Duodenal mucosa (tissue), 2 donors: ENCODE measurements around the gene RASIP1.
A peak's percentile ranks its signal among the peaks of the same experiment; 100 is the strongest.
"Not testable (repeated sequence)": the region's sequence is repeated elsewhere in the genome, so short reads cannot be mapped to it uniquely, and the experiment has no call there.

ENCODE experiments used
- H3K27ac ChIP-seq: one replicate; pipeline ENCODE4 v1.7.0; 2013; ENCODE audit warnings: low read depth, low read length
- H3K27me3 ChIP-seq, 2 donors: one replicate each; pipeline ENCODE4 v1.7.0; 2013; ENCODE audit warnings: low read length in 2 of 2, control low read depth in 1 of 2; ENCODE audit not compliant: insufficient read depth in 2 of 2, control insufficient read depth in 1 of 2
- H3K36me3 ChIP-seq, 2 donors: one replicate each; pipeline ENCODE4 v1.7.0; 2013; ENCODE audit warnings: low read length in 2 of 2, control low read depth in 1 of 2; ENCODE audit not compliant: insufficient read depth in 2 of 2, control insufficient read depth in 1 of 2
- H3K4me1 ChIP-seq, 2 donors: one replicate each; pipeline ENCODE4 v1.7.0; 2013; ENCODE audit warnings: low read length in 2 of 2, control low read depth in 1 of 2; ENCODE audit not compliant: insufficient read depth in 2 of 2, control insufficient read depth in 1 of 2
- H3K4me3 ChIP-seq, 2 donors: one replicate each; pipeline ENCODE4 v1.7.0; 2013; ENCODE audit warnings: low read length in 2 of 2, low read depth in 1 of 2
- H3K9ac ChIP-seq, 2 donors: one replicate each; pipeline ENCODE4 v1.7.0; 2013; ENCODE audit warnings: low read length in 2 of 2, low read depth in 1 of 2
- H3K9me3 ChIP-seq, 2 donors: one replicate each; pipeline ENCODE4 v1.7.0; 2013; ENCODE audit warnings: low read length in 2 of 2, control low read depth in 1 of 2; ENCODE audit not compliant: control insufficient read depth in 1 of 2

The RASIP1 gene

DNA sequence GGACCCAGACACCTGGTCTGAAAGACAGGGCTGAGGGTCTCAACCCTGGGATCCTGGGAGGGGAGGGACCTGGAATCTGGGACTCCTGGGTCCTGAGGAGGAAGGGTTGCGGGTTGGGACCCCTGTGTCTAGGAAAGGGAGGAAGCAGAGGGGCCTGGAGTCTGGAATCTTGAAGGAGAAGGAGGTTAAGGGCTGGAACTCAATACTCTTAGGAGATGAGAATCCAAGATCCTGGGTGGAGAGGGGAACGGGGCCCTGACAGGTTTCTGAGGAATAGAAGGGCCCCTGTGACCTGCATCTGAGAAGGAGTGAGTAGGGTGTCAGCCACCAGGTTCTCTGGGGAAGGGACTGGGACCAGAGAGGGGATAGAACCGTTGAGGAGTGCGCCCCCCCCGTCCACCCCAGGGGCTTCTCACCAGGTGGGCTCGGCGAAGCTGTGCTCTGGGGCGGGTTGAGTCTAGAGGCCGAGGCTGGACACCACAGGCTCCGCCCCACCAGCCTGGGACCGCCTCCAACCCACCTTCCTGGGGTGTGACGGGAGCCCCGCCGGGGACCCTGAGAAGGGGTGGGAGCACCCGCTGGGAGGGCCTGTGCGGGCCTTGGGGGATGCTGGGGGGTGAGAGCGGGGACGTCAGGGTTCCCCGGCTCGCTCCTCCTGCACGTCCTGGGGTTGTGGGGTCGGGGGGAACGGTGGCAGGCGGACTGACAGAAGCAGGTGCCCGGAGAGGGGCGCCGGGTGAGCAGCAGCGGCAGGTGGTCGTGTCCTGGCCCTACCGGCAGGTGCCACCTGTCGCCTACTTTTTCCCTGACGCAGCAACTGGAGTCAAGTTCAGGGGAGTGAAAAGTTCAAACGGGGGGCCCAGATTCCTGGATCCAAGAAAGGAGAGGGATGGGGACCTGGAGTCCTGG, 20.9 kb downstream of the RASIP1 start, which contains the start of gene MAMSTR:
TSS of gene MAMSTR (minus strand) at position 463 of the 909 bp plus-strand sequence. CDS start 694 bp downstream, outside the sequence.
- Histone ChIP-seq H3K4me1 (peaks cover 20 to 27% of the 10 kb centered on the region in 2 donors), H3K27ac (no peak within 1 kb of the TSS), H3K9ac (peak within 1 kb of the TSS in 1 of 2 donors; percentile 58), H3K36me3 (no peaks in the 10 kb centered on the region), H3K27me3 (no peaks in the 10 kb centered on the region), H3K9me3 (no peaks in the 10 kb centered on the region), H3K4me3 (peak within 1 kb of the TSS; percentile 69 to 86)

DNA sequence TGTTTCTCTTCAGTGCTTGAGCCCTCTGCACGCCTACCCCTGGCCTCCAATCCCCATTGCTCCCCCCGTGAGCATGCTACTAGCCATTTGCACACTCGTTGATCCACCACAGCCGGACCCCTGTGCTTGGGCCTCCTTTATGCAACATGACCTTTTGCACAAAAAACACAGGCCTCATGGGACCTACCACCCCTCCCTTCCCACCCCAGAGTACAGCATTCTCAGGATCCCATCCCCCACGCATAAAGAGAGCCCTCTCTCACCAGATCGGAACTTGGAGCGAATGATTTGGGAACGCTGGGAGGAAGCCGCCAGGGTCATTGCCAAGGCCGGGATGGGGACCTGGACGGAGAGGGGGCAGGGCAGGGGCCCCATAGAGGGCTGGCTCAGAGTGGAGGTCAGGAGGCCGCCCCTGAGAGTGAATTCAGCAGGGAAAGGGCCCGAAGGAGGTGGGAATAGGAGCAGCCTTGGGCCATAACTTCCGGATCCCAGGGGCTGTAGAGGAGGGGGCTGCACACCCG, 21.6 kb downstream of the RASIP1 start:
- Histone ChIP-seq H3K36me3 (no peaks in the 10 kb centered on the region), H3K27ac (no peak overlapping the region), H3K9me3 (no peaks in the 10 kb centered on the region), H3K9ac (no peak overlapping the region), H3K4me3 (no peak overlapping the region), H3K4me1 (peaks cover 20 to 27% of the 10 kb centered on the region in 2 donors), H3K27me3 (no peaks in the 10 kb centered on the region)

DNA sequence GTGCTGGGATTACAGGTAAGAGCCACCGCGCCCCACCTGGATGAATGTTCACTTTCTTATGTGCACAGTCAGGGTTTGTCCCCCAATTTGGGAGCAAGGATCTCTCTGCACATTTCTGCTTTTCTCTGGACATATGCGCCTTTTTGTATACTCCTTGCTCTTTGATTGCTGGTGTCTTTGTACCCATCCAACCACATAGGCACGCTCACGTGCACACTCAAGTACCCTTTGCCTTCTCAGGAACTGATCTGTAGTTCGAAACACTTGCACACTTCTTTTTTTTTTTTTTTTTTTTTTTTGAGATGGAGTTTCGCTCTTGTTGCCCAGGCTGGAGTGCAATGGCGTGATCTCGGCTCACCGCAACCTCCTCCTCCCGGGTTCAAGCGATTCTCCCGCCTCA, 22.3 kb downstream of the RASIP1 start:
- H3K4me3 ChIP-seq, H3K9ac ChIP-seq, H3K36me3 ChIP-seq, H3K27ac ChIP-seq, H3K9me3 ChIP-seq, H3K27me3 ChIP-seq: not testable (repeated sequence)
- H3K4me1 ChIP-seq = peaks cover 26 to 33% of the 10 kb centered on the region in 2 donors

DNA sequence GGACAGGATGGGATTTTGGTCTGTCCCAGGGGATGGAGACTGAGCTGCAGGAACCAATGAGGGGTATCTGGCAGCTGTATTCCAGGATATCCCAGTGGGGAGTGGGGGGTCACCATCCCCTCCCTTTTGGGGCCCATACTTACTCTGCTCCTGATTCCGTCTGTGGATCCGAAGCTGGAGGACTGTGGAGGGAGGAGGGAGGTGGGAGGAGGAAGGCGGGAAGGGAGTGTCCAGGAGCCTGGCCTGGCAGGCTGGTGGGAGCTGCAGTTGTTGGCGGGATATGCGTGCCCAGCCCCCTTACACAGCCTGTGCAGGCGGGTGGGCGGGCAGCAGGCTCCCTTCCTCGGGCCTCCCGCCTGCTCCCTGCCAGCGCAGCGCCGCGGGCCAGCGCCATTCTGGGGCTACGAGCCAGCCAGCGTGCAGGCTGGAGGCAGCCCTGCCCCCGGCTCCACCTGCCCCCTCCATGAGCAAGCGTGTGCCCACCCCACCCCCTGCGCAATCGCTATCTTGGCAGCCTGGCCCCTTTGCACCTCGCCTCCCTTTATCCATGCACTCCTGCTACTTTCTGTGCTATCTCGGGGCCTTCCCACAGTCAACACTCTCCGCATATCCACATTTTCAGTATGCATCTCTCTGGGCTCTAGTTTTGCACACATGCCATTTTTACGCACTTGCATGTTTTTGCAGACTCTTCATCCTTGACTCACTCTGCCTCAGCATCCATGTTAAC, 23.7 kb downstream of the RASIP1 start:
- Histone ChIP-seq H3K9ac (no peak overlapping the region), H3K27ac (no peak overlapping the region), H3K9me3 (no peaks in the 10 kb centered on the region), H3K4me1 (peaks cover 29 to 37% of the 10 kb centered on the region in 2 donors), H3K4me3 (peak overlapping the region in 1 of 2 donors; percentile 43), H3K27me3 (no peaks in the 10 kb centered on the region), H3K36me3 (no peaks in the 10 kb centered on the region)

DNA sequence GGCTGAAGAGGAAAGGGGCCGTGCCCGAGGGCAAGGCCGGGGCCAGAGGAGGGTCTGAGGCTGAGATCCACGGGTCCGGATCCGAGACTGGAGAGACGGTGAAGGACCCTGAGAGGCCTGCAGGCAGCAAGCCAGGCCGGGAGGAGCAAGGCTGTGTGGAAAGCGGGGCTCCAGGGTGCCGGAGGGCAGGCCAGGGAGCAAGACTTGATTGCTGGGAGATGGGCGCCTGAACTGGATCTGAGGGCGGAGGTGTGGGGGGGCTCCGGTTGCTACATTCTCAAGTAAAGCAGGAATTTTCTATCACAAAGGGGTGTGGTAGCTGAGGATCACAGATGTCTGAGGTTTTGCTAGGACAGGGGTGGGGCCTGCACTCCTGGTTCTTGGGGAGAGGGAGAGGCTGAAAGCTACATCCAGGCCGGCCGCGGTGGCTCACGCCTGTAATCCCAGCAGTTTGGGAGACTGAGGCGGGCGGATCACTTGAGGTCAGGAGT, 24.7 kb downstream of the RASIP1 start:
- Histone ChIP-seq H3K4me1 (peaks cover 29 to 37% of the 10 kb centered on the region in 2 donors), H3K36me3 (no peaks in the 10 kb centered on the region), H3K4me3 (peak overlapping the region; percentile 72 to 84), H3K27me3 (no peaks in the 10 kb centered on the region), H3K9me3 (peaks cover 0 to 3% of the 10 kb centered on the region in 2 donors), H3K9ac (peak overlapping the region; percentile 77 to 92), H3K27ac (no peak overlapping the region)

DNA sequence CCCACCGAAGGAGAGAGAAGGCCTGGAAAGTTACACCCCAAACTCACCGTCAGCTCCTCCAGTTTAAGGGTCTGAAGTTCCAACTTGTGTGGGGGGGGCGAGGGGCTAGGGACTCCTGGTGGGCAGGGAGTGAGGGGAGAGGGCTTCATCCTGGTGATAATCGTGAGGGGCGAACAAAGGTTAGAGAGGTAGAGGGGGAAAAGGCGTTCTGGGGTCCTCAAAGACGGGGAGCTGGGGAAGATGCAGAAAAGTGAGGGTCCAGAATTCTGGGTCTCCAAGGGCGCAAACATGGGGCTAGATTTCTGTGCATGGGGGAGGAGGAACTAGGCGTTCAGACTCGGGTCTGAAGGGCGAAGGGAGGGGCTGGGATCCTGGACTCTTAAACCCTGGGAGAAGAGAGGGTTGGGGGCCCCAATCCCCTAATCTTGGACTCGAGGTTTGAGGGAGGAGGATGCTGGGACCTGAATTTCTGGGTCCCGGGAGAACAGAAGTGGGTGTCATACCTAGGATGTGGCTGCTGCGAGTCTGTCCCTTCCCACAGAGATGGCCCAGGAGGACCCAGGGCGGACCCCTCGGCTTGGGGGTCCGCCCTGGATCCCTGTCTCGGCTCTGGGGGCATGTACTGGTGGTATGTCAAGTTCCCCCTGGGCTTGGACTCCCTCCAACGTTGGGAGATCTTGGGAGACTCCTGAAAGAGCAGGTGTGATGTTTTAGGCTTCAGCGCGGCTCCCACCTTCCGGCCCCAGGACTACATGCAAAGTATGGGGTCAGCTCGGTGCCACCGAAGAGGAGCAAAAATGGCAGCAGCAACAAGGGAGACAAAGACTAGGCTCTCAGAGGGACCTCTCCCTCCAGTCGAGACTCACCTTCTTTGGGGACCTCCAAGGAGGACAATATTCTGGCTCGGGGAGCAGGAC, 25.4 kb downstream of the RASIP1 start:
- Histone ChIP-seq H3K9ac (peak overlapping the region; percentile 77 to 92), H3K27me3 (no peaks in the 10 kb centered on the region), H3K4me3 (peak overlapping the region; percentile 72 to 84), H3K9me3 (peaks cover 0 to 3% of the 10 kb centered on the region in 2 donors), H3K36me3 (no peaks in the 10 kb centered on the region), H3K27ac (peak overlapping the region; percentile 43), H3K4me1 (peaks cover 29 to 33% of the 10 kb centered on the region in 2 donors)

DNA sequence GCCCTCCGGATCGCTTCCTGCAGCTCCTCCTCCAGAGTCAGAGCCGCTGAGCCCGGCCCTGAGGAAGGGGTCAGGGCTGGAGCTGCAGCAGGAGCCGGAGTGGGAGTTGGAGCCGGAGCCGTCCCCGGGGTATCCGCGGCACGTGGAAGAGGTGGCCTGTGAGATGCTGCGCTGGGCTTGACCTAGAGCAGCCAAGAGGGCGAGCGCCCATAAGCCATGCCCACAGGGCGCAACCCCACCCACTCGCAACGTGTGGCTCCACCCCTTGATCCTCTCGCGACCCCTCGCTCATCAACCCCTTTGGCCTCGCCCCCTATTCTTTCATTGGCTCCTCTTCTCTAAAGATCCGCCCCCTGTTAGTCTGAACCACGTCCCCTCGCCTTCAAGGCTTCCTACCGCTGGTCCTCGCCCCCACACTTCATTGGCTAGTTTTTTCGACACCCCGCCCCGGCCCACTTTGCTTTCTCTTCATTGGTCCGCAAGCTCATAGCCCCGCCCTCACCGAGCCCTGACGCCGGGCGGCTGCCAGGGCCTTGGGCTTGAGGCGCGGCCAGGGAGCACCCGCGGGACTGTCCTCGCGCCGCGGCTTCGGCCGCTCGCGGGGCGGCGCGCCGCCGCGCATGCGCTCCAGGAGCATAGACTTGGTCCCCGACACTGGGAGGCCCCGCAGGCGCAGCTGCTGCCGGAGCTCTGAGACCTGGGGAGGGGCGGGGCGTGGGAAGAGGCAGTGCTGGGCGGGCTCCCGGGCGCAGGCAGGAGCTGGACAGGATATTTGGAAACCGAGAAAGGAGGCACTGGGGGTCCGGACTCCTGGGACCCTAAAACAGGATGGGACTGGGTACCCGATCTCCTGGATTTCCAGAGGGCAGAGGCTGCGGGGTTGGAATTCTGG, 26.3 kb downstream of the RASIP1 start:
- peaks cover 29 to 33% of the 10 kb centered on the region in 2 donors for H3K4me1 ChIP-seq
- H3K27me3 ChIP-seq = no peaks in the 10 kb centered on the region
- peak overlapping the region; percentile 77 to 92 for H3K9ac ChIP-seq
- H3K36me3 ChIP-seq = no peaks in the 10 kb centered on the region
- H3K27ac ChIP-seq = peak overlapping the region; percentile 51
- H3K4me3 ChIP-seq = peak overlapping the region; percentile 84 to 86
- H3K9me3 ChIP-seq = peaks cover 0 to 3% of the 10 kb centered on the region in 2 donors

DNA sequence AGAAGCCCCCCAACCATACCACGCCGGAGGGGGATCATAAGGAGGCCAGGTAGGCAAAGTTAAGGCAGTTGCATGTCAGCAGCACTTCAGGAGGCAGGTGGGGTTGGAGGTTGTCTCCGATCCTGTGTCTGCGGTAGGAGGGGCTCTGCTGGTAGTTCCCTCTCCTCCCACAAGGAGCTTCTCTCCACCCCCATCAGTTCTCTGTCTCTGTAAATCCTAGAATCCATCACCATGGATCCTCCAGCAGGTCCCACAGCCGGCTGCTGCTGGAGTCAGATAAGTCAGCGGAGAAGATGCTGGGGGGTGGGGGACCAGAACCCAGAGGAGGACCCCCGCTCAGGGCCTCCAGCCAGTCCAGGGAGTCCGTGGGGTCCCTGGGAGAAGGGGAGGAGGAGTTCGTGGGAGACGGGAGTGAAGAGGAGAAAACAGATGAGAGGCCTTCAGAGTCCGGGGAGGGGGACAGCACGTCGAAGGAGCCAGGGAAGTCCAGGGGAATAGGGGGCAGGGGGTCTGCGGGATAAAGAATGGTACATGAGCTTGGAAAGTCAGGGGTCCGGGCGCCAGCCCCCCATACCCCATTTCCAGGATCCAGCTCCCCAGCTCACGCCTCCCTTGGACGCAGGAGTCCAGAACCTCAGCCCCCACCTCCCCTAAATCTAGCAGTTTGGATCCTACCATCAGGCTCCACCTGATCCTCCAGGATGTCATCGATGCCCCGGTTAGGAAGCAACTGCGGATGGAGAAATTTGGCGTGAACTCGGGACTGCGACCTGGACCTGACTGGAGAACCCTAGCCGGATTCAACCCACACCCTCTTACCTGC, 27.2 kb downstream of the RASIP1 start:
- Histone ChIP-seq H3K27me3 (no peaks in the 10 kb centered on the region), H3K4me3 (peak overlapping the region; percentile 75 to 86), H3K27ac (peak overlapping the region; percentile 51), H3K9me3 (peaks cover 0 to 3% of the 10 kb centered on the region in 2 donors), H3K9ac (peak overlapping the region; percentile 54 to 61), H3K4me1 (peaks cover 29 to 33% of the 10 kb centered on the region in 2 donors), H3K36me3 (no peaks in the 10 kb centered on the region)
